ENCODE data around the gene LARGE1. TPM values are rescaled to one million over a fixed set of nuclear protein-coding genes. Genes with fewer than 3 reads are reported as not detected.

LARGE1 gene
- total RNA-seq, 1 experiment from 2014 or later = 5.8 TPM

DNA sequence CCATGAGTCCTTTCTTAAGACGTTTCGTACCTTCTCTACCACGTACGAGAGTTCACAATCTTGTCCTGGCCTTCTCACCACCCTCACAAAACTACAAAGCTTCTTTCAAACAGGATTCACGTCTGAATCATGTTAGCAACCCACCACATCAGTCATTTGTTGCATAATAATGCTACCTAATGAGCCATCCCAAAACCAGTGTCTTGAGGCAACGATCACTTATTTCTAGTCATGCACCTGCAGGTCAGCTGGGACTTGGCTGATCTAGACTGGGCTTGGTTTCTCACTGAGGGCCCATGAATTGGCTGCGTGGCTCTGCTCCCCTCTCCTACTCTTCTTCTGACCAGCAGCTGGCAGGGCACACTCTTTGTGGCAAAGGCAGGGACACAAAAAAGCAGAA lies 28.3 kb downstream of the LARGE1 start:
- no peaks in the 10 kb centered on the region for H3K27me3 ChIP-seq (replicated peaks; ENCODE audit: control insufficient read depth, insufficient read depth, low read length)
- POLR2A ChIA-PET = no interaction called here
- CTCF ChIA-PET = no interaction called here
- TF ChIP-seq, protein P1, sequence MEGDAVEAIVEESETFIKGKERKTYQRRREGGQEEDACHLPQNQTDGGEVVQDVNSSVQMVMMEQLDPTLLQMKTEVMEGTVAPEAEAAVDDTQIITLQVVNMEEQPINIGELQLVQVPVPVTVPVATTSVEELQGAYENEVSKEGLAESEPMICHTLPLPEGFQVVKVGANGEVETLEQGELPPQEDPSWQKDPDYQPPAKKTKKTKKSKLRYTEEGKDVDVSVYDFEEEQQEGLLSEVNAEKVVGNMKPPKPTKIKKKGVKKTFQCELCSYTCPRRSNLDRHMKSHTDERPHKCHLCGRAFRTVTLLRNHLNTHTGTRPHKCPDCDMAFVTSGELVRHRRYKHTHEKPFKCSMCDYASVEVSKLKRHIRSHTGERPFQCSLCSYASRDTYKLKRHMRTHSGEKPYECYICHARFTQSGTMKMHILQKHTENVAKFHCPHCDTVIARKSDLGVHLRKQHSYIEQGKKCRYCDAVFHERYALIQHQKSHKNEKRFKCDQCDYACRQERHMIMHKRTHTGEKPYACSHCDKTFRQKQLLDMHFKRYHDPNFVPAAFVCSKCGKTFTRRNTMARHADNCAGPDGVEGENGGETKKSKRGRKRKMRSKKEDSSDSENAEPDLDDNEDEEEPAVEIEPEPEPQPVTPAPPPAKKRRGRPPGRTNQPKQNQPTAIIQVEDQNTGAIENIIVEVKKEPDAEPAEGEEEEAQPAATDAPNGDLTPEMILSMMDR (IDR thresholded peaks at IDR 0.05; ENCODE audit: insufficient read depth in 1 of 2, low read depth in 1 of 2, low read length in 1 of 2, severe bottlenecking in 1 of 2, unreplicated experiment in 1 of 2) = no peak
- DNase-seq = no peak
- H3K4me3 Mint-ChIP-seq (ENCODE audit: unreplicated experiment) = no peak overlapping the region
- BruUV-seq (replicated peaks) = no TSS peak
- H3K27ac Mint-ChIP-seq (ENCODE audit: unreplicated experiment) = no peak overlapping the region
- H3K27me3 Mint-ChIP-seq (ENCODE audit: insufficient read depth, unreplicated experiment) = no peaks in the 10 kb centered on the region
- H3K4me1 Mint-ChIP-seq (ENCODE audit: low read depth, unreplicated experiment) = peaks cover 9% of the 10 kb centered on the region
- no peaks in the 10 kb centered on the region for H3K36me3 Mint-ChIP-seq (ENCODE audit: insufficient read depth, unreplicated experiment)
- peaks cover 7% of the 10 kb centered on the region for H3K4me1 ChIP-seq
- no peaks in the 10 kb centered on the region for H3K9me3 Mint-ChIP-seq (ENCODE audit: unreplicated experiment)
- no peaks in the 10 kb centered on the region for H3K9me3 ChIP-seq
- H3K4me3 ChIP-seq (ENCODE audit: low read depth, low read length) = no peak overlapping the region
- intact Hi-C loops (cut with micrococcal nuclease; ENCODE audit: unreplicated experiment) = no loop called here
- H3K36me3 ChIP-seq (ENCODE audit: control insufficient read depth, insufficient read depth, low read length) = no peaks in the 10 kb centered on the region

DNA sequence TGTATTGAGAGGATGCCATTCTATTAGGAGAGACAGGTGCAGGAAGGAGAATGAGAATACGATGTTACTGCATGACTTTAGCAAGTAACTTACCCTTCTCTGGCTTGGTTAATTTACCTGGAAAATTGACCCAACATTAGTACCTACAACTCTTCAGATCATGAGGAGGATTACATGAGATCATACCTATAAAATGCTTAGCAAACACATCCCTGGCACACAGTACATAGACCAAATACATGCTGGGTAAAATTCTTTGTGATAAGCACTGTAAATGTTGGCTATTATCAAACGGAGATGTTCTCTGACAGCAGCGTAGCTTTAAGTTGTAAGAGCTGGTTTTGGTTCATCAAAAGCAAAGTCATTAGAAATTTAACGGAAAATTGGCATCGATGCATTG lies 28.8 kb downstream of the LARGE1 start:
- H3K27me3 Mint-ChIP-seq (ENCODE audit: insufficient read depth, unreplicated experiment) = no peaks in the 10 kb centered on the region
- no TSS peak for BruUV-seq (replicated peaks)
- H3K27ac Mint-ChIP-seq (ENCODE audit: unreplicated experiment) = no peak overlapping the region
- Histone ChIP-seq H3K27me3 (replicated peaks; ENCODE audit: control insufficient read depth, insufficient read depth, low read length) (no peaks in the 10 kb centered on the region), H3K4me3 (ENCODE audit: low read depth, low read length) (no peak overlapping the region), H3K9me3 (no peaks in the 10 kb centered on the region), H3K4me1 (peaks cover 7% of the 10 kb centered on the region), H3K36me3 (ENCODE audit: control insufficient read depth, insufficient read depth, low read length) (no peaks in the 10 kb centered on the region)
- H3K36me3 Mint-ChIP-seq (ENCODE audit: insufficient read depth, unreplicated experiment) = no peaks in the 10 kb centered on the region
- no peak overlapping the region for H3K4me3 Mint-ChIP-seq (ENCODE audit: unreplicated experiment)
- CTCF ChIA-PET = no interaction called here
- peaks cover 9% of the 10 kb centered on the region for H3K4me1 Mint-ChIP-seq (ENCODE audit: low read depth, unreplicated experiment)
- intact Hi-C loops (cut with micrococcal nuclease; ENCODE audit: unreplicated experiment) = no loop called here
- no peaks in the 10 kb centered on the region for H3K9me3 Mint-ChIP-seq (ENCODE audit: unreplicated experiment)
- no peak for DNase-seq
- TF ChIP-seq, protein P1 (IDR thresholded peaks at IDR 0.05; ENCODE audit: insufficient read depth in 1 of 2, low read depth in 1 of 2, low read length in 1 of 2, severe bottlenecking in 1 of 2, unreplicated experiment in 1 of 2) = no peak
- POLR2A ChIA-PET = no interaction called here

DNA sequence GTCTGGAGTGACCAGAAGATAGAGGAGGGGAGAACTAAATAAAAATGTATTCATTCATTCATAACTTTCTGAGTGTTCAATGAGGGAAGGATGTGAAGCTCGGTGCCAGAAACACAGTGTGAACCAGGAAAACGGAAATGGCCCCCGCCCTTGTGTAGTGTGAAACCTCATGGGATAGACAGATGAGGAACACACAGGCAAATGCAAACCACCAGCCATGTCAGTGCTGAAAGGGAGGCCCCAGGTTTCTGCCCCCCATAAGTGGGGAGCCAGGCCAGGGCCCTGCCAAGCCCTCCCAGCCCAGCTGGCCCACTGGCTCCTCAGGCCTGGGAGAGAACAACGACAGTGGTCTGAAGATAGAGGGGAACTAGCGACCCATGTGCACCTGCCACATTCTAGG lies 30.5 kb downstream of the LARGE1 start:
- H3K4me1 ChIP-seq = peaks cover 7% of the 10 kb centered on the region
- DNase-seq = no peak
- no TSS peak for BruUV-seq (replicated peaks)
- H3K4me3 ChIP-seq (ENCODE audit: low read depth, low read length) = no peak overlapping the region
- Mint-ChIP-seq H3K36me3 (ENCODE audit: insufficient read depth, unreplicated experiment) (no peaks in the 10 kb centered on the region), H3K4me3 (ENCODE audit: unreplicated experiment) (no peak overlapping the region), H3K27me3 (ENCODE audit: insufficient read depth, unreplicated experiment) (no peaks in the 10 kb centered on the region), H3K4me1 (ENCODE audit: low read depth, unreplicated experiment) (peaks cover 9% of the 10 kb centered on the region), H3K9me3 (ENCODE audit: unreplicated experiment) (no peaks in the 10 kb centered on the region), H3K27ac (ENCODE audit: unreplicated experiment) (no peak overlapping the region)
- no peaks in the 10 kb centered on the region for H3K36me3 ChIP-seq (ENCODE audit: control insufficient read depth, insufficient read depth, low read length)
- TF ChIP-seq, protein P1 (IDR thresholded peaks at IDR 0.05; ENCODE audit: insufficient read depth in 1 of 2, low read depth in 1 of 2, low read length in 1 of 2, severe bottlenecking in 1 of 2, unreplicated experiment in 1 of 2) = no peak
- ChIA-PET POLR2A (no interaction called here), CTCF (no interaction called here)
- intact Hi-C loops (cut with micrococcal nuclease; ENCODE audit: unreplicated experiment) = no loop called here
- no peaks in the 10 kb centered on the region for H3K9me3 ChIP-seq
- no peaks in the 10 kb centered on the region for H3K27me3 ChIP-seq (replicated peaks; ENCODE audit: control insufficient read depth, insufficient read depth, low read length)
